Activated T-cell treated with anti-CD3 and anti-CD28 coated beads for 24 hours (primary cell): ENCODE results near the gene CRADD.
"Not testable (repeated sequence)": the region's sequence is repeated elsewhere in the genome, so short reads cannot be mapped to it uniquely, and the experiment has no call there.

Source experiments
- DNase-seq: peaks from one replicate; pipeline ENCODE4 v3.0.0-alpha.2; 2020; ENCODE audit warnings: low read depth

Gene CRADD

DNA sequence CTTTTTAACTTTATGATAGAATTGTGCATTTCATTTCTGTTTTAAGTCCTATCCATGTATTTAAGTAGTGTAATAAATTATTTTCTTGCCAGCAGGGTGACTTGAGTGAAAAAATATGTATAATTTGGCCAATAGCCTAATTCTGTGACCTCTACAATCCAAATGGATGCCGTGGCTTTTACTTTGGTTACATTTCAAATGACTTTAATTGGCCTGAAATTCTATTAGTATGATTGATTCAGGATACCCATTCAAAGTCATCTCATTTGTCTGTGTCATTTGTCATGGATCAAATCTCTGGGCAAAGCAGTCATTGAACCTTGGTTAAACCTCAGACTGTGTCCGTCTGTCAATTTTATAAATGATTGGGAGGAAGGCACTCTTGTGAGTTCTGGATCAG lies 29.6 kb downstream of the CRADD start:
- no peak for DNase-seq

- DNase-seq, result no peak
These were observed 30.7 kb downstream of the CRADD start for GRCh38 chr12:93707836-93708235.

GRCh38 chr12:93708952-93709351 lies 31.8 kb downstream of the CRADD start:
- no peak for DNase-seq

- no peak for DNase-seq
These were observed 32.2 kb downstream of the CRADD start for GRCh38 chr12:93709386-93709785.

DNA sequence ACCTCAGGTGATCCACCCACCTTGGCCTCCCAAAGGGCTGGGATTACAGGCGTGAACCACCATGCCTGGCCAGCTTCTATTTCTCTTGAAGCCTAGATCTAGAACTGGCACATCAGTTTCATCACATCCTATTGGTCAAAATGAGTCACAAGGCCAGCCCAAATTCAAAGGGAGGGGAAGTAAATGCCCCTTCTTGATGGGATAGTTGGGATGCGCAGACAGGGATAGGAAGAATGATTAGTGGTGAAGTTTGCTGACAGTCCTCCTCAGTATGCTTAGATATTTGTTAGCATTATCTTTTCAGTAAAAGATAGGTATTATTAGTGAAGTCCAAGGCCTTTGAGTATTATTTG lies 33.4 kb downstream of the CRADD start:
- no peak for DNase-seq

GRCh38 chr12:93711502-93711901 lies 34.3 kb downstream of the CRADD start:
- not testable (repeated sequence) for DNase-seq

DNA sequence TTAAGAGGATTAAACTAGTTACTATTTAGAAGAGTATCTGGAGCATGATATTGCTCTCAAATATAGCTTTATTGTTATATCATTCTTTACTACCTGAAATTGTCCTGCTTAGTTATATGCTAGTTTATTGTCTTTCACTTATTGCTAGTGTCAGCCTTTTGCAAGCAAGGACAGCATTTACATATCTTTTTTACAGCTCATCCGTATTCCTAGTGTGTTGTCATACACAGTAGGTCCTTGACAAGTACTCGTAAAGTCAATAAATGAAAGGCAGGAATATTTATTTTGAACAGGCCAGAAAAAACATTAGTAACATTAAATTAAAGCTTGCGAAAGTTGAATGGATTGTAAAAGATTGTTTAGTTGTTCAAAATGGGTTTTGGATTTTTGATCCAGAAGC lies 35.0 kb downstream of the CRADD start:
- no peak for DNase-seq

DNA sequence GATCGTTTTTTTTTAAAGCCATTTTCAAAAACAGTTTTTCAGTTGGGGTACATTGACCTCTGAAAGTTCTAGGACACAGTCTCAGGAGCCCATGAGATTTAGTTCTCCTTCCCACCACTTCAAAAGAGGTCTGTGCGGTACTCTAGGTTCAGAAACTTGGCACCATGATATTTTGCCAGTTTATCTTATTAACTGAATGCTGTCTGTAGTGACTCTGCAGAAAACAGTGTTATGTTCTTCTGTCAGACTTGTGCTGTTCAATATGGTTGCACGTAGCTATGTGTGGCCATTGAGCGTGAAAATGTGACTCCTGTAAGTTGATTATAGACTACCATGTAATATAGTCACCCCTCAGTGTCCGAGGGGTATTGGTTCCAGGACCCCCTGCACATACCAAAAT lies 35.9 kb downstream of the CRADD start:
- no peak for DNase-seq

GRCh38 chr12:93713800-93714199 lies 36.6 kb downstream of the CRADD start:
- DNase-seq, result no peak

- DNase-seq, result no peak
These were observed 37.2 kb downstream of the CRADD start for GRCh38 chr12:93714382-93714781.

DNA sequence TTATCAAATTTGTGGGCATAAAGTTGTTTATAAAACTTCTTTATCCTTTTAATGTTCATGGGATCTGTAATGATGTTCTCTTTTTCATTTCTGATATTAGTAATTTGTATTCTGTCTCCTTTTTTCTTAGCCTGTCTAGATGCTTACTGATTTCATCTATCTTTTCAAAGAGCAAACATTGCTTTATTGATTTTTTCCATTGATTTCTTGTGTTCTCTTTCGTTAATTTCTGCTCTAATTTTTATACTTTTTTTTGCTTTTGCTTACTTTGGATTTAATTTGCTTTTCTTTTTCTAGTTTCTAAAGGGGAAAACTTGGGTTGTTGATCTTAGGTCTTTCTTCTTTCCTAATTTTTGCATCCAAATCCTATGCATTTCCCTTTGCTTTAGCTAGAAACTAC lies 42.5 kb downstream of the CRADD start:
- no peak for DNase-seq

GRCh38 chr12:93720559-93720958 lies 43.4 kb downstream of the CRADD start:
- DNase-seq, result no peak

- no peak for DNase-seq
These were observed 45.0 kb downstream of the CRADD start for GRCh38 chr12:93722179-93722578.

DNA sequence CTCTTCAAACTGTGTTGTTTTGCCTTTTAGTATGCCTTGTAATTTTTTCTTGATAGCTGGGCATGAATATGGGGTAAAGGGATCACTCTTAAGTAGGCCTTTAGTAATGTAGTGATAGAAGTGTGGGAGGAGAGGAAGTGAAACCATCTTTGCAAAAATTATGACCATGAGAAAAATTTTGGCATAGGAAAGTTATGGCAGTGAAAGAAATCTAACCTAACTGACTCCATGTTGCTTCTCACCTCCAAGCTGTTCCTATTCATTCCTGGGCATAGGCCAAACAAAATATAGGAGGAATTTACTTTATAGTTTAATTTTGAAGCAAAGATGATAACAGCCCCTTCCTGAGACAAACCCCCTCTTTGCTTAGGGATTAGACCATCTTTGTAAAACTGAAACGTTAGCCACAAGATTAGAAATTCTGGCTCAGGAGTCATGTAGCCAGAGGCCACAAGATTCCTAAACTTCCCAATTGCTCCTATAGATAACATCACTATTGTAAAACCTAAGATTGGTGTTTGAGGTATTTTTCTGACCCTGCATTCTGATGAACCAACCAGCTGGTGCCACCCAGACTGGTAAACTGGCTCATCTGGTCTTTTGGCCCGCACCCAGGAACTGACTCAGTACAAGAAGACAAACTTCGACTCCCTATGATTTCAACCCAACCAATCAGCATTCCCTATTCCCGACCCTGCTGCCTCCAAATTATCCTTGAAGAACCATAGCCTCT lies 45.8 kb downstream of the CRADD start:
- no peak for DNase-seq

GRCh38 chr12:93723568-93723930 lies 46.4 kb downstream of the CRADD start:
- no peak for DNase-seq

DNA sequence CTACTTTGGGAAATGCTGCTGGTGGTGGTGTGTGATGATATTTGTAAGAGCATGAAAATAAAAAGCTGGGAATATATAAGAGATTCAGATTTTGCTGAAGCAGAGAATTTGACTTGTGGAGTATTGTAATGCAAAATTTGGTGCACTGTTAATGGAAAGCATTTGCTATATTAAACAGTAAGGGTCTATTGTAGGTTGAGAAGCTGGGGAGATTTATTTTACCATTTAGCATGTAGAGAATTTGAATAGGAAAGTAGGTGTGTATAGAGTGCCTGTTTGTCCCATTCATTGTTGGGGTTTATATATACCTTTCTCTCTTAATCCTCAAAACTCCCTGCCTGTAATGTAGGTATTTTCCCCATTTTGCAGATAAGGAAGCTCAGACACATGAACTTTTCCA lies 48.4 kb downstream of the CRADD start:
- DNase-seq, result no peak

DNA sequence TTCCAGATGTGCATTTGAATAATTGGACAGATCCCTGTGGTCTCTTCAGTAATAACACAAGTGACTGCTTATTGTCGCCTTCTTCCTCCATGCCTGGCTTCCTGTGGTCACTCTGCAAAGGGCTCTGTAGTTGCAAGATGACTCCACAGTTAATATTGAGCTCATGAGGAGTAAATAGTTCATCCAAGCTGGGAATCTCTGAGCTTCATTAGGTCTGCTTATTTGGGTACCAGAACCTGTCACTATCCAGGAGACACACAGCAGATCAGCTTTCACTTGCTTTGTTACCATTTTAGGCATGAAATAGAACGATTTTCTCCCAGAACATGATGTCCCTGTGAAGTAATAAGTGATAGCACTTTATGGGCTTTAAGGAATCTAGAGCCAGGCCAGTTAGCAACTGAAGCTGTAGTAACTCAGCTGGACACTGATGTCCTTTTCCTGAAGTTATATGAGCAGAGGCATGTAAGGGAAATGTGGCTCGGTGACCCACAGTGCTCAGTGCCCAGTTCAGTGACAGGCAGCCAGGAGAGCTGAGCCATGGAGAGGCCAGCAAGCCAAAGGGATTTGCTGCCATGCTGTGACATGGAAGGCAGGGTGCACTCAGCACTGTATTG lies 50.1 kb downstream of the CRADD start:
- no peak for DNase-seq

DNA sequence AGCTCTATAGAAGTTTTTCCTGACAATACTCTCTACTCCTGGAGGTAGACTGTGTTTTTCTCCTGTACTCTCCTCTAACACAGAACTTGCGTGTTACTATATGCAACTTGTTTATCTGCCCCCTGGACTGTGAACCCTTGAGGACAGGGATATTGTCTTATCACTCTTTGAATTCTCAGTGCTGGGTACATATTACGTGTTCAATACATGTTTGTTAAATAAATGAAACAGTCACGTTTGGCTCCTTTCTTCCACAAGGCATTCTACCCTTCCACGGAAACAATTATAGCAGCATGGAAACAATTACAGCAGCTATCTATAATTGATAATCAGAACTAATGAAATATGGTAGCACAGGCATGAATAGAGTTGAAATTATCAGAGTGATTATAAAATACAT lies 50.7 kb downstream of the CRADD start:
- DNase-seq, result no peak

- no peak for DNase-seq
These were observed 52.8 kb downstream of the CRADD start for GRCh38 chr12:93729934-93730333.

DNA sequence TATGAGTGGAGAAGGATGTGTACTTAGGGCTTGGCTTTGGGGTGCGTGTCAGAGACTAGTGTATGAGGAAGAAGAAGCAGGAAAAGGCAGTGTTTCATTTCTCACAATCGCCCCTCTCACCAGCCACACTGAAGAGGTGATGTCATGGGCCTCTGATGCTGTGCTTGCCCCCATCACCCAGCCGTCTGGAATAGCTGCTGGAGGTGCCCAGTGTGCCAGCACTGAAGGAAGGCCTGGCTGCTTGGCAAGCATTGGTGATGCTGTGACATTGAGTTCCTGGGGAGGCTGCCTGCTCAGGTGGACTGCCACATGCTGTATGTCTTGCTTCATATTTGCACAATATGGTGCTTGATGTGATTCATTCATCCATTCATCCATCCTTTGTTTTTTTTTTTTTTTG lies 56.2 kb downstream of the CRADD start:
- no peak for DNase-seq

- DNase-seq, result no peak
These were observed 56.8 kb downstream of the CRADD start for GRCh38 chr12:93733928-93734327.

DNA sequence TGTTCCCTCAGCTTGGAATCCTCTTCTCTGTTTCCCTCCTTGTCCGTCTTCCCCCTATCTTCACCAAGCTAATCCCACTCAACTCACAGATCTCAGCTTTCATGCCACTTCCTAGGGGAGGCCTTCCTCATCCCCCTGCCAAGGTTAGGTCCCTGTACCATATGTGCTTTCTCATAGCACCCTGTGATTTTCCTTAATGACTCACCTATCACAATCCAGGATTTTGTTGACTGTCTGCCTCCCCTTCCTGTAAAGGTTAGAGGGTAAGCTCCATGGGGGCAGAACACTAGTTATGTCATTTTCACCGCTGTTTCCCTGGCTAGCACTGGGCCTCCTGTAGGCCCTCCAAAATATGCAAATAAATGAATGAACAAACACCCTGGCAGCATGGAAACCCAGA lies 57.6 kb downstream of the CRADD start:
- no peak for DNase-seq

GRCh38 chr12:93736640-93737178 lies 59.5 kb downstream of the CRADD start:
- DNase-seq, result no peak
